Heart left ventricle (tissue), 16 donors: ENCODE data around the gene PCDHGA1. TPM values are rescaled to one million over a fixed set of nuclear protein-coding genes. Genes with fewer than 3 reads are reported as not detected.

Experiments
- ATAC-seq, 4 donors: fragments of 200-7000 bp; cut with Tn5 transposase; one replicate each; pipeline ENCODE4 v1.9.1; 2020 to 2022; ENCODE audit warnings: moderate library complexity in 4 of 4, mild to moderate bottlenecking in 3 of 4, moderate number of reproducible peaks in 1 of 4
- DNase-seq, 5 donors: peaks; one replicate each; pipeline ENCODE4 v3.0.0-alpha.2; 2020
- H3K27ac ChIP-seq, 12 donors: fragments of 200-600 bp; sonication (generic) in 4 of 12; one replicate each; pipeline versions ENCODE4 v1.5.0 to v1.8.0; 2016 to 2022; ENCODE audit warnings: mild to moderate bottlenecking in 2 of 12
- H3K27me3 ChIP-seq, 9 donors: fragments of 200-600 bp; sonication (generic) in 2 of 9; one replicate each; pipeline versions ENCODE4 v1.5.1 to v1.8.0; 2016 to 2022; ENCODE audit warnings: mild to moderate bottlenecking in 3 of 9
- H3K36me3 ChIP-seq, 9 donors: fragments of 200-600 bp; sonication (generic) in 2 of 9; one replicate each; pipeline versions ENCODE4 v1.5.0 to v1.8.0; 2018 to 2022; ENCODE audit warnings: mild to moderate bottlenecking in 2 of 9
- H3K4me1 ChIP-seq, 12 donors: fragments of 200-600 bp; sonication (generic) in 4 of 12; one replicate each; pipeline versions ENCODE4 v1.5.0 to v1.8.0; 2016 to 2022; ENCODE audit warnings: mild to moderate bottlenecking in 3 of 12
- H3K4me3 ChIP-seq, 12 donors: fragments of 200-600 bp; sonication (generic) in 4 of 12; one replicate each; pipeline versions ENCODE4 v1.5.0 to v1.8.0; 2017 to 2022; ENCODE audit warnings: mild to moderate bottlenecking in 9 of 12, moderate library complexity in 4 of 12
- H3K9me3 ChIP-seq, 12 donors: fragments of 200-600 bp; sonication (generic) in 4 of 12; one replicate each; pipeline versions ENCODE4 v1.5.0 to v1.8.0; 2016 to 2022; ENCODE audit warnings: mild to moderate bottlenecking in 1 of 12
- CTCF ChIP-seq, 12 donors: fragments of 200-600 bp; sonication (generic) in 4 of 12; IDR thresholded peaks; one replicate each; pipeline versions ENCODE4 v1.5.0 to v1.8.0; 2018 to 2022; ENCODE audit warnings: antibody characterized with exemption in 12 of 12, mild to moderate bottlenecking in 5 of 12
- POLR2A ChIP-seq, 2 donors: fragments of 450-650 bp; IDR thresholded peaks; one replicate each; pipeline ENCODE4 v1.6.1; 2017; ENCODE audit warnings: antibody characterized with exemption in 2 of 2, mild to moderate bottlenecking in 2 of 2, moderate library complexity in 2 of 2
- WGBS, 4 donors: extraction: QIAGEN DNeasy Blood & Tissue Kit in 2 of 4; methylation state at CpG; one replicate each; pipeline versions ENCODE4 v1.1.5 to v1.1.7; 2013 to 2018; 5-methylcytosine and 5-hydroxymethylcytosine counted together
- intact Hi-C, 10 donors: fragments of 100-400 bp; cut with DNase I; formaldehyde crosslinking; loops; one replicate each; pipeline versions ENCODE4 v1.11.1 to v1.14.2; 2022
- polyA plus RNA-seq, 2 donors: library from polyadenylated mRNA; stranded (reverse); fragments of 200-250 nt; gene quantifications; one replicate each; pipeline ENCODE4 v1.2.3, GENCODE V29; 2013
- total RNA-seq, 9 donors: library from RNA; depleted of rRNA in 2 of 9; stranded (reverse); fragments of >200 nt in 2 of 9; fragmentation: NEBNext Ultra II Directional in 3 of 9; extraction: Animal tissue kit (Norgen Biotek cat#: 25700) in 3 of 9; gene quantifications; one replicate each; pipeline versions ENCODE4 v1.1.0 to v1.2.4, GENCODE V29; 2016 to 2023
- donor health status: ischemic (EF 13 %, LVEDD 7.1; RV severe dilation, severe dysfunction).
- donor health status: healthy with polysubstance abuse.
- donor health status: DM: no; HTN: yes; CAD: no.
- donor health status: DM: no; HTN: no; CAD: no.
- donor health status: ischemic (EF 25% LVEDD 6.9; RV normal size, moderate dysfunction).
- donor health status: ischemic (EF 25% LVEDD 5.7; RV mildly dilated, moderate dysfunction).
- donor health status: healthy.
- donor health status: DM: yes; HTN: yes; CAD: no.
- donor health status: ischemic (EF 35%, LVEDD 5.7; RV mildly dilated, moderate dysfunction).
- donor health status: nonischemic (EF 11% LVEDD 7.7; RV severe dilation, severe dysfunction).
- donor health status: DM: yes; HTN: yes; CAD: no.
- donor health status: PGD.
- donor health status: ischemic (EF 29% LVEDD 5.4; RV normal size, mild dysfunction).
- donor health status: nonischemic (EF 23%, LVEDD 6.1; RV moderate dilation, normal function).

Gene PCDHGA1
- total and polyA plus RNA-seq, 11 donors, result 1.3 to 4.9 (median 3.1) TPM

GRCh38 chr5:141484310-141484640, 154.0 kb downstream of the PCDHGA1 start:
- TF ChIP-seq CTCF (IDR thresholded peaks at IDR 0.05) (no peak), POLR2A (IDR thresholded peaks at IDR 0.05) (no peak)
- H3K36me3 ChIP-seq, result peaks cover 0 to 25% (median 4%) of the 10 kb centered on the region in 9 donors
- ATAC-seq, result peak in 2 of 4 donors; percentile 23 to 42
- no peaks in the 10 kb centered on the region for H3K9me3 ChIP-seq
- H3K27me3 ChIP-seq, result peaks cover 0 to 24% (median 0%) of the 10 kb centered on the region in 9 donors
- 32 to 51% (median 32%) methylated on average over 4 of the region's 4 CpGs for WGBS, 4 donors
- H3K27ac ChIP-seq, result no peak overlapping the region
- peak overlapping the region in 11 of 12 donors; percentile 1 to 57 (median 44) for H3K4me3 ChIP-seq
- intact Hi-C loops, result no loop called here
- peaks cover 4 to 91% (median 36%) of the 10 kb centered on the region in 12 donors for H3K4me1 ChIP-seq
- DNase-seq, result no peak

- peak within 1 kb of the TSS in 11 of 12 donors; percentile 1 to 57 (median 44) for H3K4me3 ChIP-seq
- intact Hi-C loops, result no loop called here
- peak in 1 of 5 donors; percentile 29 for DNase-seq
- peak within 1 kb of the TSS in 2 of 12 donors; percentile 9 for H3K27ac ChIP-seq
- TF ChIP-seq POLR2A (IDR thresholded peaks at IDR 0.05) (no peak), CTCF (IDR thresholded peaks at IDR 0.05) (no peak)
- 8 to 15% (median 13%) methylated on average over 33 to 39 of the region's 39 CpGs for WGBS, 4 donors
- peaks cover 2 to 89% (median 31%) of the 10 kb centered on the region in 12 donors for H3K4me1 ChIP-seq
- H3K36me3 ChIP-seq, result peaks cover 0 to 25% (median 5%) of the 10 kb centered on the region in 9 donors
- H3K9me3 ChIP-seq, result no peaks in the 10 kb centered on the region
- ATAC-seq, result peak in 2 of 4 donors; percentile 8 to 10
- H3K27me3 ChIP-seq, result peaks cover 0 to 23% (median 0%) of the 10 kb centered on the region in 9 donors
Observed at GRCh38 chr5:141484641-141485311, 154.5 kb downstream of the PCDHGA1 start, which contains the start of gene PCDHGC4. Gene PCDHGC4 (plus strand): TSS chr5:141485030. CDS start chr5:141485174, 144 bp downstream.

- intact Hi-C loops, result no loop called here
- H3K27ac ChIP-seq, result peak overlapping the region in 1 of 12 donors; percentile 9
- ATAC-seq (peak in 2 of 4 donors; percentile 12 to 19), DNase-seq (peak in 1 of 5 donors; percentile 31)
- peaks cover 0 to 32% (median 10%) of the 10 kb centered on the region in 9 donors for H3K36me3 ChIP-seq
- H3K9me3 ChIP-seq, result no peaks in the 10 kb centered on the region
- H3K4me3 ChIP-seq, result peak overlapping the region in 10 of 12 donors; percentile 1 to 57 (median 44)
- H3K4me1 ChIP-seq, result peaks cover 0 to 83% (median 28%) of the 10 kb centered on the region in 12 donors
- TF ChIP-seq CTCF (IDR thresholded peaks at IDR 0.05) (no peak), POLR2A (IDR thresholded peaks at IDR 0.05) (no peak)
- 50 to 62% (median 54%) methylated on average over 37 to 38 of the region's 38 CpGs for WGBS, 4 donors
- peaks cover 0 to 23% (median 0%) of the 10 kb centered on the region in 9 donors for H3K27me3 ChIP-seq
Observed at GRCh38 chr5:141485321-141486055, 155.2 kb downstream of the PCDHGA1 start.

GRCh38 chr5:141486091-141486490, 155.8 kb downstream of the PCDHGA1 start:
- 83 to 89% (median 85%) methylated on average over 7 to 9 of the region's 9 CpGs for WGBS, 4 donors
- Histone ChIP-seq H3K27ac (no peak overlapping the region), H3K27me3 (peaks cover 0 to 29% (median 0%) of the 10 kb centered on the region in 9 donors), H3K9me3 (no peaks in the 10 kb centered on the region), H3K4me3 (no peak overlapping the region), H3K36me3 (peaks cover 0 to 37% (median 16%) of the 10 kb centered on the region in 9 donors), H3K4me1 (peaks cover 0 to 77% (median 28%) of the 10 kb centered on the region in 12 donors)
- TF ChIP-seq CTCF (IDR thresholded peaks at IDR 0.05), result no peak
- no peak for TF ChIP-seq POLR2A (IDR thresholded peaks at IDR 0.05)
- ATAC-seq, result no peak
- intact Hi-C loops, result no loop called here
- no peak for DNase-seq
